ENCODE measurements around the gene SLC26A9.

DNA sequence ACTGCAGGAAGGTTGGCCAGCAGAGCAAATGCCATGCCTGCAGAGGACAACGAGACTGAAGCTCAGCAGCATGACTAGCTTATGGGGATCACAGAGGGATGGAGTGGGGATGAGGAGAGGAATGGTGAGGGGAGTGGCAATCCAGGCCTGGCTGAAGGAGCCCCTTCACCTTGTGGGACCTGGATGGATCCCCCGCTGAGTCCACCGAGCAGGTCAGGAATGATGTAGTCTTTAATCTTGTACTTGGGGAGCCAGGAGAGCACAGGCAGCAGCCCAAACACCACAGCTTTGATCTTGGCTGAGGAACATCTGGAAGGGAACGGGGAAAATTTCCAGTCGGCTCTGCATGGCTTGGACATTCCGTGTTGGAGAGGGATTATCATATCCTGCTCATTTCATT, 10.5 kb downstream of the SLC26A9 start:
- no peak for TF ChIP-seq POLR2A (IDR thresholded peaks at IDR 0.05)
- TF ChIP-seq CTCF (IDR thresholded peaks at IDR 0.05), result no peak
